Neuronal stem cell (in vitro differentiated cells): ENCODE measurements around the gene PMF1.

Experiments
- DNase-seq: peaks from one replicate; pipeline ENCODE4 v3.0.0-alpha.2; 2013; ENCODE audit warnings: low spot score
- H2AFZ ChIP-seq: one replicate; pipeline ENCODE4 v1.6.1; 2013; ENCODE audit warnings: mild to moderate bottlenecking, low read length, inconsistent platforms
- H2AK5ac ChIP-seq: 2 replicates; pipeline ENCODE4 v1.6.1; 2013; ENCODE audit warnings: low read depth, mild to moderate bottlenecking, inconsistent platforms, low read length, moderate library complexity, mixed read lengths
- H2BK120ac ChIP-seq: 2 replicates; pipeline ENCODE4 v1.6.1; 2013; ENCODE audit warnings: low read depth, mild to moderate bottlenecking, inconsistent platforms, low read length, moderate library complexity, mixed read lengths
- H2BK12ac ChIP-seq: one replicate; pipeline ENCODE4 v1.6.1; 2013; ENCODE audit warnings: low read length, inconsistent platforms
- H2BK15ac ChIP-seq: 2 replicates; pipeline ENCODE4 v1.6.1; 2013; ENCODE audit warnings: mild to moderate bottlenecking, low read length, inconsistent platforms, mixed read lengths
- H2BK5ac ChIP-seq: one replicate; pipeline ENCODE4 v1.6.1; 2013; ENCODE audit warnings: inconsistent platforms, mild to moderate bottlenecking, low read length, moderate library complexity
- H3K14ac ChIP-seq: one replicate; pipeline ENCODE4 v1.6.1; 2013; ENCODE audit warnings: low read length, inconsistent platforms
- H3K18ac ChIP-seq: 2 replicates; pipeline ENCODE4 v1.6.1; 2013; ENCODE audit warnings: low read length, inconsistent platforms
- H3K23ac ChIP-seq: 2 replicates; pipeline ENCODE4 v1.6.1; 2013; ENCODE audit warnings: low read depth, mild to moderate bottlenecking, mixed read lengths, low read length, inconsistent platforms; ENCODE audit not compliant: poor library complexity
- H3K27ac ChIP-seq: replicated peaks from 3 replicates; pipeline ENCODE4 v1.5.1; 2013; ENCODE audit warnings: low read length, inconsistent platforms
- H3K27me3 ChIP-seq, 3 experiments: 2 replicates each; pipeline ENCODE4 v1.6.1; 2013; ENCODE audit warnings: low read length in 3 of 3, mild to moderate bottlenecking in 2 of 3, inconsistent platforms in 1 of 3, low read depth in 1 of 3, mixed read lengths in 1 of 3, moderate library complexity in 1 of 3; ENCODE audit not compliant: control insufficient read depth in 3 of 3, insufficient read depth in 3 of 3
- H3K36me3 ChIP-seq, 2 donors: replicated peaks in 1 of 2; 2 replicates each; pipeline ENCODE4 v1.6.1; 2013; ENCODE audit warnings: low read length in 2 of 2; ENCODE audit not compliant: control insufficient read depth in 2 of 2, insufficient read depth in 2 of 2
- H3K4ac ChIP-seq: 2 replicates; pipeline ENCODE4 v1.6.1; 2013; ENCODE audit warnings: inconsistent platforms, mild to moderate bottlenecking, low read length, moderate library complexity
- H3K4me1 ChIP-seq, 2 donors: 1 replicate in 1 of 2; 2 replicates in 1 of 2; pipeline ENCODE4 v1.6.1; 2013; ENCODE audit warnings: low read length in 2 of 2, low read depth in 1 of 2; ENCODE audit not compliant: control insufficient read depth in 2 of 2, insufficient read depth in 1 of 2
- H3K4me2 ChIP-seq: one replicate; pipeline ENCODE4 v1.6.1; 2013; ENCODE audit warnings: mild to moderate bottlenecking, low read length, inconsistent platforms; ENCODE audit not compliant: insufficient read depth, poor library complexity, severe bottlenecking
- H3K4me3 ChIP-seq, 2 donors: 2 replicates each; pipeline ENCODE4 v1.5.1; 2013; ENCODE audit warnings: low read length in 2 of 2, mild to moderate bottlenecking in 2 of 2, inconsistent platforms in 1 of 2, moderate library complexity in 1 of 2
- H3K79me1 ChIP-seq: one replicate; pipeline ENCODE4 v1.6.1; 2013; ENCODE audit warnings: low read depth, mild to moderate bottlenecking, inconsistent platforms, low read length, moderate library complexity
- H3K9ac ChIP-seq: one replicate; pipeline ENCODE4 v1.6.1; 2013; ENCODE audit warnings: mild to moderate bottlenecking, low read depth, low read length, inconsistent platforms; ENCODE audit not compliant: poor library complexity
- H3K9me3 ChIP-seq, 2 donors: replicated peaks in 1 of 2; 2 replicates each; pipeline versions ENCODE3 to v1.6.1; 2013; ENCODE audit warnings: low read length in 2 of 2, mild to moderate bottlenecking in 2 of 2, inconsistent platforms in 1 of 2, low read depth in 1 of 2, mixed read lengths in 1 of 2, moderate library complexity in 1 of 2; ENCODE audit not compliant: control insufficient read depth in 2 of 2, insufficient read depth in 1 of 2
- H4K8ac ChIP-seq: one replicate; pipeline ENCODE4 v1.6.1; 2013; ENCODE audit warnings: low read depth, mild to moderate bottlenecking, inconsistent platforms, low read length, moderate library complexity
- H4K91ac ChIP-seq: one replicate; pipeline ENCODE4 v1.6.1; 2013; ENCODE audit warnings: low read length, low read depth, mild to moderate bottlenecking, inconsistent platforms; ENCODE audit not compliant: poor library complexity
- WGBS, 2 donors: extraction: QIAGEN DNeasy Blood & Tissue Kit; methylation state at CpG; one replicate each; pipeline ENCODE4 v1.1.7; 2013; ENCODE audit warnings: missing lambda C conversion rate in 2 of 2, mixed read lengths in 1 of 2; ENCODE audit not compliant: insufficient read length in 2 of 2, insufficient replicate concordance in 1 of 2; ENCODE audit errors: extremely low coverage in 2 of 2; 5-methylcytosine and 5-hydroxymethylcytosine counted together

The PMF1 gene

GRCh38 chr1:156217871-156218270, 5.1 kb downstream of the PMF1 start:
- Histone ChIP-seq H3K4ac (no peak overlapping the region), H3K4me1 (no peaks in the 10 kb centered on the region), H4K8ac (no peak overlapping the region), H2AK5ac (no peak overlapping the region), H3K4me3 (no peak overlapping the region), H2AFZ (no peak overlapping the region), H2BK5ac (no peak overlapping the region), H3K23ac (no peak overlapping the region), H3K18ac (no peak overlapping the region), H3K9me3 (peaks cover 0 to 2% of the 10 kb centered on the region in 2 donors), H2BK120ac (no peak overlapping the region), H2BK12ac (no peak overlapping the region), H3K36me3 (peaks cover 13 to 52% of the 10 kb centered on the region in 2 donors), H3K27me3 (no peaks in the 10 kb centered on the region), H3K79me1 (peaks cover 2% of the 10 kb centered on the region), H2BK15ac (no peak overlapping the region), H4K91ac (no peak overlapping the region), H3K4me2 (no peak overlapping the region), H3K9ac (no peak overlapping the region), H3K27ac (no peak overlapping the region), H3K14ac (no peak overlapping the region)
- no peak for DNase-seq
- no CpG with 5 or more reads among the region's 2 CpGs for WGBS, 2 donors

DNA sequence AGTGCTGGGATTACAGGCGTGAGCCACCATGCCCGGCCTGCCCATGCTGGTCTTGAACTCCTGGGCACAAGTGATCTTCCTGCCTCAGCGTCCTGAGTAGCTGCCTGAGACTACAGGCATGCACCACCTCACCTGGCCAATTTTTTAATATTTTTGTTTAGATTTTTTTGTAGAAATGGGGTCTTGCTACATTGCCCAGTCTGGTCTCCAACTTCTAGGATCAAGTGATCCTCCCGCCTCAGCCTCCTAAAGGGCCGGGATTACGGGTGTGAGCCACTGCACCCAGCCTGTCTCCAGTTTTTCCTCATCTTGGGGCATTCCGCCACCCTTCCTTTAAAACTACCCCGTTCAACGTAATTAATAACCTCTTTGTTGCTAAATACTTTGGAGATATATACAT, 7.4 kb downstream of the PMF1 start:
- no peak overlapping the region for H2AFZ ChIP-seq
- H4K8ac ChIP-seq, result no peak overlapping the region
- H3K27ac ChIP-seq, result no peak overlapping the region
- H3K36me3 ChIP-seq, result peaks cover 21 to 56% of the 10 kb centered on the region in 2 donors
- no peak overlapping the region for H2BK15ac ChIP-seq
- H3K4me1 ChIP-seq, result no peaks in the 10 kb centered on the region
- no peak overlapping the region for H2BK5ac ChIP-seq
- H4K91ac ChIP-seq, result no peak overlapping the region
- H3K18ac ChIP-seq, result no peak overlapping the region
- no peak overlapping the region for H2AK5ac ChIP-seq
- no peak overlapping the region for H3K9ac ChIP-seq
- H3K9me3 ChIP-seq, result peaks cover 0 to 2% of the 10 kb centered on the region in 2 donors
- H3K23ac ChIP-seq, result no peak overlapping the region
- peaks cover 7% of the 10 kb centered on the region for H3K79me1 ChIP-seq
- WGBS, 2 donors, result no CpG with 5 or more reads among the region's 9 CpGs
- H3K4me2 ChIP-seq, result no peak overlapping the region
- H3K14ac ChIP-seq, result no peak overlapping the region
- no peak overlapping the region for H3K4me3 ChIP-seq
- no peak overlapping the region for H2BK120ac ChIP-seq
- no peak overlapping the region for H3K4ac ChIP-seq
- no peak for DNase-seq
- no peak overlapping the region for H2BK12ac ChIP-seq
- H3K27me3 ChIP-seq, result no peaks in the 10 kb centered on the region

DNA sequence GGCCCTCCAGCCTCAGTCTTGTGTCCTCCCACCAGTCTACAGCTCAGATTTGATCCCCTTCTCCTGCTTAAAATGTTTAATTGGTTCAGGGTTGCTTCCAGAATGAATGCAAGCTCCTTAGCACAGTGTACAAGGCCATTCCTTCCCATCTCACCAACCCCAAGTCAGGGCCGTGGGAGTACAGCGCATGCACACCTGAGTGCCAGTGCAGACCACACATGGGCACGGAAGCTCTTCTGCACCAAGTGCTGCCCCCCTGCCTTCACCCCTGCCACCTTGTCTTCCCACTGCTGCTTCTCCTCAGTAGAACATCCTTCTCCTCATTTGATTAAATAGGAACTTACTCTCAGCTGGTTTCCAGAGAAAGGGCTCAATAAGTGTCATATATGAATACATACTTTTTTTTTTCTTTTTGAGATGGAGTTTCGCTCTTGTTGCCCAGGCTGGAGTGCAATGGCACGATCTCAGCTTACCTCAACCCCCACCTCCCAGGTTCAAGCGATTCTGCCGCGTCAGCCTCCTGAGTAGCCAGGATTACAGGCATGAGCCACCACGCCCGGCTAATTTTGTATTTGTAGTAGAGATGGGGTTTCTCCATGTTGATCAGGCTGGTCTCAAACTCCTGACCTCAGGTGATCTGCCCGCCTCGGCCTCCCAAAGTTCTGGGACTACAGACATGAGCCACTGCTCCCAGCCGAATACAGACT, 9.3 kb downstream of the PMF1 start:
- Histone ChIP-seq H3K4me2 (no peak overlapping the region), H3K14ac (no peak overlapping the region), H4K8ac (no peak overlapping the region), H3K23ac (no peak overlapping the region), H3K4me1 (no peaks in the 10 kb centered on the region), H2BK15ac (no peak overlapping the region), H2AFZ (no peak overlapping the region), H3K9me3 (peaks cover 0 to 2% of the 10 kb centered on the region in 2 donors), H3K27me3 (no peaks in the 10 kb centered on the region), H2BK12ac (no peak overlapping the region), H3K27ac (no peak overlapping the region), H3K9ac (no peak overlapping the region), H3K4ac (no peak overlapping the region), H4K91ac (no peak overlapping the region), H2BK120ac (no peak overlapping the region), H3K79me1 (peaks cover 7% of the 10 kb centered on the region), H2BK5ac (no peak overlapping the region), H2AK5ac (no peak overlapping the region), H3K4me3 (no peak overlapping the region), H3K18ac (no peak overlapping the region), H3K36me3 (peaks cover 25 to 64% of the 10 kb centered on the region in 2 donors)
- no peak for DNase-seq
- no CpG with 5 or more reads among the region's 13 CpGs for WGBS, 2 donors

GRCh38 chr1:156225677-156226014, 12.8 kb downstream of the PMF1 start:
- Histone ChIP-seq H4K91ac (no peak overlapping the region), H3K27me3 (no peaks in the 10 kb centered on the region), H2BK12ac (no peak overlapping the region), H3K36me3 (peaks cover 28 to 71% of the 10 kb centered on the region in 2 donors), H3K79me1 (peaks cover 8% of the 10 kb centered on the region), H3K4me1 (no peaks in the 10 kb centered on the region), H2BK120ac (no peak overlapping the region), H3K23ac (no peak overlapping the region), H3K4me3 (no peak overlapping the region), H2AK5ac (no peak overlapping the region), H2AFZ (no peak overlapping the region), H3K9ac (no peak overlapping the region), H2BK15ac (no peak overlapping the region), H3K4me2 (no peak overlapping the region), H3K4ac (no peak overlapping the region), H4K8ac (no peak overlapping the region), H3K27ac (no peak overlapping the region), H3K18ac (no peak overlapping the region), H3K9me3 (peaks cover 0 to 2% of the 10 kb centered on the region in 2 donors), H3K14ac (no peak overlapping the region), H2BK5ac (no peak overlapping the region)
- WGBS, 2 donors, result no CpG with 5 or more reads among the region's 2 CpGs
- DNase-seq, result no peak
